Astrocyte (in vitro differentiated cells and primary cell): ENCODE measurements around the gene ZNF394.

Source experiments
- CTCF ChIP-seq: IDR thresholded peaks from 2 replicates; pipeline ENCODE4 v1.5.1; 2011; ENCODE audit warnings: low read depth, mild to moderate bottlenecking, inconsistent platforms, low read length, moderate library complexity; ENCODE audit not compliant: insufficient read depth
- EZH2 ChIP-seq: IDR thresholded peaks from 2 replicates; pipeline ENCODE4 v1.6.1; 2012; ENCODE audit warnings: mild to moderate bottlenecking, low read length, inconsistent platforms; ENCODE audit not compliant: insufficient read depth

DNA sequence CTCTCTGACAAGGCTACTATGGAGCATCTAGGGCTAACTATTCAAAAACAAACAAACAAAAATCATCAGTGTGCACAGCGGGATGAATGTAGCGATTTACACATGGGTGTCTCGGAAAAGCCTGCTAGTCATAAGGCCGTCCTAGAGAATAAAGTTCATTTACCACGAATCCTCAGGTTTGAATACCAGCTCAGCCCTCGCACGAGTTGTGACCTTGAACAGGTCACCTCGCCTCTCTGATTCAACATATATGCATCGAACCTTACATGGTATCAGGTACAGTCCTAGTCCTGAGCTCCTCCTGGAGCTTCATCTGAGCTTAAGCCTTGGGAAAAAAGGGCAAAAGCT lies 34.7 kb downstream of the ZNF394 start:
- no peak for TF ChIP-seq CTCF
- TF ChIP-seq EZH2, result no peak
